Measurements from ENCODE around the gene FBXL7.
A peak's percentile ranks its signal among the peaks of the same experiment; 100 is the strongest.

GRCh38 chr5:15475367-15475766 is 24.6 kb upstream of the FBXL7 start:
- TF ChIP-seq EP300 (conservative IDR thresholded peaks at IDR 0.05; ENCODE audit: poor library complexity, severe bottlenecking) (peak; percentile 98), CTCF (IDR thresholded peaks at IDR 0.05; ENCODE audit: poor library complexity, severe bottlenecking) (no peak), EZH2 (IDR thresholded peaks at IDR 0.05; ENCODE audit: borderline replicate concordance, insufficient read depth, low read length, poor library complexity, severe bottlenecking) (no peak), SMC3 (conservative IDR thresholded peaks at IDR 0.05; ENCODE audit: poor library complexity) (no peak)
